OCI-LY1 (cell line): ENCODE measurements around the gene FANCE.

Source experiments
- EZH2 ChIP-seq: fragments of 200-600 bp; sonication (generic), shearing (Covaris generic); IDR thresholded peaks from 2 replicates; pipeline ENCODE4 v1.8.0; 2017; ENCODE audit warnings: borderline replicate concordance, mixed run types, mild to moderate bottlenecking, antibody characterized with exemption, low read length, moderate library complexity, mixed read lengths
- TF ChIP-seq, protein P1 (sequence below): fragments of 200-600 bp; sonication (generic), shearing (Covaris generic); IDR thresholded peaks from 2 replicates; pipeline ENCODE4 v1.5.1; 2017; ENCODE audit warnings: mild to moderate bottlenecking, antibody characterized with exemption, low read length, moderate library complexity, mixed read lengths

GRCh38 chr6:35485402-35485877 is 33.3 kb downstream of the FANCE start:
- TF ChIP-seq, protein P1, sequence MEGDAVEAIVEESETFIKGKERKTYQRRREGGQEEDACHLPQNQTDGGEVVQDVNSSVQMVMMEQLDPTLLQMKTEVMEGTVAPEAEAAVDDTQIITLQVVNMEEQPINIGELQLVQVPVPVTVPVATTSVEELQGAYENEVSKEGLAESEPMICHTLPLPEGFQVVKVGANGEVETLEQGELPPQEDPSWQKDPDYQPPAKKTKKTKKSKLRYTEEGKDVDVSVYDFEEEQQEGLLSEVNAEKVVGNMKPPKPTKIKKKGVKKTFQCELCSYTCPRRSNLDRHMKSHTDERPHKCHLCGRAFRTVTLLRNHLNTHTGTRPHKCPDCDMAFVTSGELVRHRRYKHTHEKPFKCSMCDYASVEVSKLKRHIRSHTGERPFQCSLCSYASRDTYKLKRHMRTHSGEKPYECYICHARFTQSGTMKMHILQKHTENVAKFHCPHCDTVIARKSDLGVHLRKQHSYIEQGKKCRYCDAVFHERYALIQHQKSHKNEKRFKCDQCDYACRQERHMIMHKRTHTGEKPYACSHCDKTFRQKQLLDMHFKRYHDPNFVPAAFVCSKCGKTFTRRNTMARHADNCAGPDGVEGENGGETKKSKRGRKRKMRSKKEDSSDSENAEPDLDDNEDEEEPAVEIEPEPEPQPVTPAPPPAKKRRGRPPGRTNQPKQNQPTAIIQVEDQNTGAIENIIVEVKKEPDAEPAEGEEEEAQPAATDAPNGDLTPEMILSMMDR = no peak
- TF ChIP-seq EZH2 = no peak
